Upper lobe of left lung (tissue), 6 donors: ENCODE data around the gene DNAJC18. TPM values are rescaled to one million over a fixed set of nuclear protein-coding genes. Genes with fewer than 3 reads are reported as not detected.

Experiments used
- ATAC-seq, 2 donors: fragments of 200-7000 bp; cut with Tn5 transposase; one replicate each; pipeline ENCODE4 v1.9.1; 2022; ENCODE audit warnings: mild to moderate bottlenecking in 2 of 2, moderate library complexity in 2 of 2; ENCODE audit not compliant: low FRiP score in 2 of 2
- DNase-seq, 2 donors: peaks; one replicate each; pipeline ENCODE4 v3.0.0-alpha.2; 2019 to 2020
- H3K27ac ChIP-seq, 4 donors: fragments of 200-600 bp; sonication (generic); one replicate each; pipeline ENCODE4 v1.5.1; 2016 to 2019
- H3K27me3 ChIP-seq, 4 donors: fragments of 200-600 bp; sonication (generic); one replicate each; pipeline ENCODE4 v1.5.1; 2017 to 2019
- H3K36me3 ChIP-seq, 4 donors: fragments of 200-600 bp; sonication (generic); one replicate each; pipeline ENCODE4 v1.5.1; 2016 to 2019
- H3K4me1 ChIP-seq, 4 donors: fragments of 200-600 bp; sonication (generic); one replicate each; pipeline ENCODE4 v1.5.1; 2018 to 2019
- H3K4me3 ChIP-seq, 4 donors: fragments of 200-600 bp; sonication (generic); one replicate each; pipeline ENCODE4 v1.5.1; 2017 to 2019; ENCODE audit warnings: mild to moderate bottlenecking in 2 of 4, moderate library complexity in 1 of 4
- H3K9me3 ChIP-seq, 4 donors: fragments of 200-600 bp; sonication (generic); one replicate each; pipeline ENCODE4 v1.5.1; 2018 to 2019
- EP300 ChIP-seq, 4 donors: sonication (generic); formaldehyde crosslinking; IDR thresholded peaks; one replicate each; pipeline ENCODE4 v1.5.1; 2017; ENCODE audit warnings: antibody characterized with exemption in 4 of 4, control low read depth in 2 of 4
- POLR2A ChIP-seq, 4 donors: fragments of 450-650 bp; IDR thresholded peaks; one replicate each; pipeline ENCODE4 v1.5.1; 2016 to 2017; ENCODE audit warnings: antibody characterized with exemption in 4 of 4, mild to moderate bottlenecking in 2 of 4
- POLR2AphosphoS5 ChIP-seq, 2 donors: sonication (generic); formaldehyde crosslinking; IDR thresholded peaks; one replicate each; pipeline ENCODE4 v1.5.1; 2017; ENCODE audit warnings: antibody characterized with exemption in 2 of 2
- WGBS, 2 donors: methylation state at CpG; one replicate each; pipeline ENCODE4 v1.1.5; 2017 to 2018; 5-methylcytosine and 5-hydroxymethylcytosine counted together
- total RNA-seq, 6 donors: library from RNA; depleted of rRNA in 4 of 6; stranded (reverse); fragments of >200 nt in 4 of 6; gene quantifications; one replicate each; pipeline versions ENCODE4 v1.1.0 to v1.2.1, GENCODE V29; 2016 to 2021
- TF ChIP-seq, protein P1 (sequence below), 6 experiments: fragments of 450-650 bp in 4 of 6; fragments of 200-600 bp in 2 of 6; sonication (generic) in 2 of 6; IDR thresholded peaks; one replicate each; pipeline ENCODE4 v1.5.1; 2016 to 2019; ENCODE audit warnings: antibody characterized with exemption in 6 of 6
- donor health status: DM: no; HTN: no; CAD: no; lungs with moderate emphysema.
- donor health status: DM: no; HTN: yes; CAD: no; lungs with severe emphysema.

Gene DNAJC18
- total RNA-seq, 6 donors from 2014 or later, result 1.0 to 11.6 (median 6.3) TPM

DNA sequence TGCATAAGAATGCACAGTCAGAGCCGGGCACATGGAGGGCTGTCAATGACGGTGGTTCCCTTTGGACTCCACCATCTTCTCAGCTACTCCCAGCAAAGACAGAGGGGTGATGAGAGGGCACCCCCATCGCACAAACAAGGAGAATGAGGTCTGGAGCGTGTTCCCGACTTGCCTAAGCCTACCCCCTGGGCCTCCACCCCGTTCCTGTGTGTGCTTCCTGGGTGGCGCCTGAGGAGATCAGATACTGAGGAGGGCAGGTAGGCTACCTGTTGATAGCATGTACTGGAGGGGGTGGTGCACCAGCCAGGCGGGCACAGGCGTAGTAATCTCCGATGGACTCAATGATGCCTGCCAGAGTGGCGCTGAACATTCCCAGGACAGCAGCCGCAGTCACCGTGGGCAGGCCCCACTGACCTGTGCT is 60.4 kb downstream of the DNAJC18 start:
- TF ChIP-seq POLR2AphosphoS5 (IDR thresholded peaks at IDR 0.05) (no peak), POLR2A (IDR thresholded peaks at IDR 0.05) (no peak), EP300 (IDR thresholded peaks at IDR 0.05) (no peak)
- TF ChIP-seq, protein P1, sequence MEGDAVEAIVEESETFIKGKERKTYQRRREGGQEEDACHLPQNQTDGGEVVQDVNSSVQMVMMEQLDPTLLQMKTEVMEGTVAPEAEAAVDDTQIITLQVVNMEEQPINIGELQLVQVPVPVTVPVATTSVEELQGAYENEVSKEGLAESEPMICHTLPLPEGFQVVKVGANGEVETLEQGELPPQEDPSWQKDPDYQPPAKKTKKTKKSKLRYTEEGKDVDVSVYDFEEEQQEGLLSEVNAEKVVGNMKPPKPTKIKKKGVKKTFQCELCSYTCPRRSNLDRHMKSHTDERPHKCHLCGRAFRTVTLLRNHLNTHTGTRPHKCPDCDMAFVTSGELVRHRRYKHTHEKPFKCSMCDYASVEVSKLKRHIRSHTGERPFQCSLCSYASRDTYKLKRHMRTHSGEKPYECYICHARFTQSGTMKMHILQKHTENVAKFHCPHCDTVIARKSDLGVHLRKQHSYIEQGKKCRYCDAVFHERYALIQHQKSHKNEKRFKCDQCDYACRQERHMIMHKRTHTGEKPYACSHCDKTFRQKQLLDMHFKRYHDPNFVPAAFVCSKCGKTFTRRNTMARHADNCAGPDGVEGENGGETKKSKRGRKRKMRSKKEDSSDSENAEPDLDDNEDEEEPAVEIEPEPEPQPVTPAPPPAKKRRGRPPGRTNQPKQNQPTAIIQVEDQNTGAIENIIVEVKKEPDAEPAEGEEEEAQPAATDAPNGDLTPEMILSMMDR (IDR thresholded peaks at IDR 0.05), result no peak
- Histone ChIP-seq H3K9me3 (no peaks in the 10 kb centered on the region), H3K36me3 (peaks cover 0 to 16% (median 2%) of the 10 kb centered on the region in 4 donors), H3K4me3 (no peak overlapping the region), H3K4me1 (no peaks in the 10 kb centered on the region), H3K27me3 (no peaks in the 10 kb centered on the region), H3K27ac (no peak overlapping the region)
- ATAC-seq (no peak), DNase-seq (no peak)
- 79 to 88% methylated on average over 8 to 13 of the region's 13 CpGs for WGBS, 2 donors

DNA sequence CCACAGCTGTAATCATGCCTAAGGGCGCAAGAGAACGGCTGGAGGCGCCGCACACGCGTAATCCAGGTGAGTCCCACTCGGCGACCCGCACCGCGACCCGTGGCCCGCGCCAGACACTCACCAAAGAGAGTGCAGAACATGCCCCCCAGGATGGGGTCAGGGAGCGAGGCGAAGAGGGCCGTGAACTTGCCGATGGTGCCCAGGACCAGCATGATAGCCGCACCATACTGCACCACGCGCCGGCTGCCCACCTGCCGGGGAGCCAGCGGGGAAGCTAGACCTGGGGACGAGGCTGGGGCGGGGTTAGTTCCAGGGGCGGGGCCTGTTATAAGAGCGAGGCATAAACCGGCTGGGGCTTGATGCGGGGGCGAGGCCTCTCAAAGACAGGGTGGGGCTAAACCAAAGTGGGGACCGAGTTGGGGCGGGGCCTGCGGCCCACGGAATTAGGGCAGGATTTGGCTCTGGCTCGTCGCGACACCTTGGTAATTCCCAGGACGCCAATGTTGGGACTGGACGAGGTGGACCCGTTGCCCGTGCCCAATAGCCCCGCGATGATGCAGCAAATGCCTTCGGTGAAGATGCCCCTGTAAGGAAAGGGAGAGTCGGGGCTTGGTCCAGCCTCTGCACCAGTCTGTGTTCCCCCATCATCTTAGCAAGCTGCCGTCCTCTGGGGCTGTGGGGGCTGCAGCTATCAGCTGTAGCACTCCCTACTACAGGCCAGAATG is 61.1 kb downstream of the DNAJC18 start:
- DNase-seq, result no peak
- H3K4me1 ChIP-seq, result no peaks in the 10 kb centered on the region
- ATAC-seq, result no peak

DNA sequence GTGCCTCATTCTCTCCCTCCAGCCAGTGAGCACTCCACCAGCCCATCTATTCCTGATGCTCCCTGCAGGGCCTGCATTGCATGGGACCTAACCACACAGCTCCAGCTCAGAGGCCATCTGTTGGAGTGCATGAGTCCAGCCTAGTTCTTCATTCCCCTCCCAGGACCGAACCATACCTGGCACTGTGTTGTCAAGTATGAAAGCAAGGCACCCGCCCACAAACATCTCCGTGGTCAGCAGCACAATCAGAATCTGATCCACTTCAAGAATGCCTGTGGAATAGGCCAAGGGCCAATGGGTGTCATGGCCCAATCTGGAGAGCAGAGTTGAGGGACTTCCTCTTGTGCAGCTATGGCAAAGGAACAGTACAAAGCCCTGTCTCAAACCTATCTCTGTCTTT is 62.1 kb downstream of the DNAJC18 start:
- 66% methylated on average over 3 of the region's 3 CpGs; no CpG with 5 or more reads in 1 of the 2 donors for WGBS, 2 donors
- H3K4me1 ChIP-seq, result no peaks in the 10 kb centered on the region
- no peaks in the 10 kb centered on the region for H3K27me3 ChIP-seq
- peaks cover 0 to 16% (median 12%) of the 10 kb centered on the region in 4 donors for H3K36me3 ChIP-seq
- no peak for ATAC-seq
- H3K27ac ChIP-seq, result no peak overlapping the region
- TF ChIP-seq, protein P1 (IDR thresholded peaks at IDR 0.05), result no peak
- TF ChIP-seq POLR2AphosphoS5 (IDR thresholded peaks at IDR 0.05) (no peak), EP300 (IDR thresholded peaks at IDR 0.05) (no peak), POLR2A (IDR thresholded peaks at IDR 0.05) (no peak)
- no peak for DNase-seq
- H3K4me3 ChIP-seq, result no peak overlapping the region
- no peaks in the 10 kb centered on the region for H3K9me3 ChIP-seq

More for the DNA sequence above, 61.1 kb downstream of the DNAJC18 start:
- H3K27ac ChIP-seq, result no peak overlapping the region
- WGBS, 2 donors, result 82 to 86% methylated on average over 27 to 45 of the region's 47 CpGs
- no peaks in the 10 kb centered on the region for H3K9me3 ChIP-seq
- TF ChIP-seq, protein P1 (IDR thresholded peaks at IDR 0.05), result no peak
- TF ChIP-seq EP300 (IDR thresholded peaks at IDR 0.05) (no peak), POLR2A (IDR thresholded peaks at IDR 0.05) (no peak), POLR2AphosphoS5 (IDR thresholded peaks at IDR 0.05) (no peak)
- peaks cover 0 to 16% (median 6%) of the 10 kb centered on the region in 4 donors for H3K36me3 ChIP-seq
- H3K27me3 ChIP-seq, result no peaks in the 10 kb centered on the region
- H3K4me3 ChIP-seq, result no peak overlapping the region

DNA sequence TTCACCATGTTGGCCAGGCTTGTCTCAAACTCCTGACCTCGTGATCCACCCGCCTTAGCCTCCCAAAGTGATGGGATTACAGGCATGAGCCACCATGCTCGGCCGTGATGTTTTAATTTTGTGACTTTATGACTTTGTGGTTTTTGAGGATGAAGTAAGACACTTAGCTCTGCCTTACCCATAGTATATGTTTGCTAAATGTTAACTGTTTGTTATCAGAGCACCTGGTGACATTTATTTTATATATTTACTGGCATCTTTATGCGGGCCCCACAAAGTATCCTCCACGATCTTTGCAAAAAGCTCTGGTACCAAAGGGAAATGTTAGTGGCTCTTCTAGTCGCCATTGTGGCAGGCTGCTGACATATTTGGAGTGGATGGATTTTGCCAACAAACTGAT is 63.0 kb downstream of the DNAJC18 start:
- ATAC-seq, result no peak
- H3K36me3 ChIP-seq, result peaks cover 0 to 24% (median 19%) of the 10 kb centered on the region in 4 donors
- no peaks in the 10 kb centered on the region for H3K9me3 ChIP-seq
- no peak overlapping the region for H3K4me3 ChIP-seq
- DNase-seq, result no peak
- no peak overlapping the region for H3K27ac ChIP-seq
- H3K4me1 ChIP-seq, result no peaks in the 10 kb centered on the region
- TF ChIP-seq POLR2AphosphoS5 (IDR thresholded peaks at IDR 0.05) (no peak), EP300 (IDR thresholded peaks at IDR 0.05) (no peak), POLR2A (IDR thresholded peaks at IDR 0.05) (no peak)
- TF ChIP-seq, protein P1 (IDR thresholded peaks at IDR 0.05), result no peak
- no peaks in the 10 kb centered on the region for H3K27me3 ChIP-seq
- WGBS, 2 donors, result 88 to 96% methylated on average over 7 of the region's 7 CpGs

DNA sequence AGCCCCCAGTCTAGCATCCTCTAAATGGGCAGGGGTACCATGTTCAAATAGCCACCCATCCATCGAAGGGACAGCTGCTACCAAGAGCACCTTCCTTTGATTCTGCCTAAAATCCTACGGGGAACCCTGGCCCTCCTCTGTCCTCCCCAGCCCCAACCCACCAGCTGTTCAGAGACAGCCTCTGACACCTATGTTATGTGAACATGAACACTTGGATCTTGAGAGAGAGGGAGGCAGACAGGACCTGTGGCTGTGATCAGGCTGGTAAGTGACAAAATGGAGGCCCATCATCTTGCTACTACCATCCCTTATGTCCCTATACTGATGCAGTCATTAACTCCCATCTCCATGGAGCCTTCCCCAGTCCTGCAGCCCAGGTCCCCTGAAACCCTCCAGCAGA is 64.4 kb downstream of the DNAJC18 start:
- TF ChIP-seq EP300 (IDR thresholded peaks at IDR 0.05) (no peak), POLR2AphosphoS5 (IDR thresholded peaks at IDR 0.05) (no peak), POLR2A (IDR thresholded peaks at IDR 0.05) (no peak)
- TF ChIP-seq, protein P1 (IDR thresholded peaks at IDR 0.05), result no peak
- Histone ChIP-seq H3K4me3 (no peak overlapping the region), H3K27me3 (no peaks in the 10 kb centered on the region), H3K27ac (no peak overlapping the region), H3K4me1 (no peaks in the 10 kb centered on the region), H3K9me3 (no peaks in the 10 kb centered on the region), H3K36me3 (peaks cover 0 to 36% (median 27%) of the 10 kb centered on the region in 4 donors)
- DNase-seq (no peak), ATAC-seq (no peak)
- WGBS, 2 donors, result 92% methylated on average over 2 of the region's 2 CpGs
